Astrocyte (in vitro differentiated cells and primary cell): ENCODE results near the gene SH3RF2. TPM values are rescaled to one million over a fixed set of nuclear protein-coding genes. Genes with fewer than 3 reads are reported as not detected.
A peak's percentile ranks its signal among the peaks of the same experiment; 100 is the strongest.
"Not testable (repeated sequence)": the region's sequence is repeated elsewhere in the genome, so short reads cannot be mapped to it uniquely, and the experiment has no call there.

ENCODE experiments used
- DNase-seq: peaks from one replicate; pipeline ENCODE4 v3.0.0-alpha.2; 2010; ENCODE audit warnings: low read depth
- FAIRE-seq: peaks from 2 replicates; lab custom pipeline; 2011; peaks lifted over from hg19 to GRCh38; lab: Jason Lieb, UNC
- H2AFZ ChIP-seq: 2 replicates; pipeline ENCODE4 v1.6.0; 2012; ENCODE audit warnings: low read depth, low read length, inconsistent platforms
- H3K27ac ChIP-seq: 2 replicates; pipeline ENCODE4 v1.5.1; 2011; ENCODE audit warnings: low read depth, low read length, inconsistent platforms
- H3K27me3 ChIP-seq: 2 replicates; pipeline ENCODE4 v1.6.0; 2011; ENCODE audit warnings: low read length, inconsistent platforms; ENCODE audit not compliant: insufficient read depth
- H3K36me3 ChIP-seq: 2 replicates; pipeline ENCODE4 v1.5.1; 2011; ENCODE audit warnings: low read length, inconsistent platforms; ENCODE audit not compliant: insufficient read depth
- H3K4me1 ChIP-seq: 2 replicates; pipeline ENCODE4 v1.5.1; 2011; ENCODE audit warnings: low read length, inconsistent platforms; ENCODE audit not compliant: insufficient read depth
- H3K4me2 ChIP-seq: 2 replicates; pipeline ENCODE4 v1.6.0; 2012; ENCODE audit warnings: low read length, inconsistent platforms
- H3K4me3 ChIP-seq: 2 replicates; pipeline ENCODE4 v1.5.1; 2011; ENCODE audit warnings: low read depth, mild to moderate bottlenecking, low read length, inconsistent platforms; ENCODE audit not compliant: insufficient read depth
- H3K79me2 ChIP-seq: 2 replicates; pipeline ENCODE4 v1.6.0; 2012; ENCODE audit warnings: mild to moderate bottlenecking, low read length, inconsistent platforms; ENCODE audit not compliant: insufficient read depth
- H3K9ac ChIP-seq: 2 replicates; pipeline ENCODE4 v1.6.0; 2012; ENCODE audit warnings: mild to moderate bottlenecking, low read length, inconsistent platforms
- H3K9me3 ChIP-seq: 2 replicates; pipeline ENCODE4 v1.5.1; 2012; ENCODE audit warnings: low read depth, mild to moderate bottlenecking, low read length, inconsistent platforms; ENCODE audit not compliant: insufficient read depth
- H4K20me1 ChIP-seq: 2 replicates; pipeline ENCODE4 v1.6.0; 2012; ENCODE audit warnings: low read length, inconsistent platforms; ENCODE audit not compliant: insufficient read depth
- H3K27ac Mint-ChIP-seq: one replicate; pipeline ENCODE4 v1.8.0; 2021; ENCODE audit warnings: mild to moderate bottlenecking, mixed read lengths; ENCODE audit not compliant: unreplicated experiment
- H3K27me3 Mint-ChIP-seq: one replicate; pipeline ENCODE4 v1.8.0; 2021; ENCODE audit warnings: low read depth, mixed read lengths; ENCODE audit not compliant: unreplicated experiment
- H3K36me3 Mint-ChIP-seq: one replicate; pipeline ENCODE4 v1.8.0; 2021; ENCODE audit warnings: low read depth, mixed read lengths; ENCODE audit not compliant: unreplicated experiment
- H3K4me1 Mint-ChIP-seq: one replicate; pipeline ENCODE4 v1.8.0; 2021; ENCODE audit warnings: low read depth, mixed read lengths; ENCODE audit not compliant: unreplicated experiment
- H3K4me3 Mint-ChIP-seq: one replicate; pipeline ENCODE4 v1.8.0; 2021; ENCODE audit warnings: mild to moderate bottlenecking, moderate library complexity, mixed read lengths; ENCODE audit not compliant: unreplicated experiment
- H3K9me3 Mint-ChIP-seq: one replicate; pipeline ENCODE4 v1.8.0; 2021; ENCODE audit warnings: mild to moderate bottlenecking, mixed read lengths; ENCODE audit not compliant: unreplicated experiment
- CTCF ChIP-seq: IDR thresholded peaks from 2 replicates; pipeline ENCODE4 v1.5.1; 2011; ENCODE audit warnings: low read depth, mild to moderate bottlenecking, inconsistent platforms, low read length, moderate library complexity; ENCODE audit not compliant: insufficient read depth
- EZH2 ChIP-seq: IDR thresholded peaks from 2 replicates; pipeline ENCODE4 v1.6.1; 2012; ENCODE audit warnings: mild to moderate bottlenecking, low read length, inconsistent platforms; ENCODE audit not compliant: insufficient read depth
- total RNA-seq: library from RNA; stranded (reverse); gene quantifications from 2 replicates; pipeline ENCODE4 v1.2.1, GENCODE V29; 2021

The SH3RF2 gene
- total RNA-seq, 1 donor from 2014 or later, result 12.3 TPM

GRCh38 chr5:145962001-145962400 is 25.6 kb downstream of the SH3RF2 start:
- Histone ChIP-seq H2AFZ (no peak overlapping the region), H3K4me2 (no peak overlapping the region), H4K20me1 (no peaks in the 10 kb centered on the region), H3K4me1 (peaks cover 14% of the 10 kb centered on the region), H3K27ac (peak overlapping the region; percentile 10), H3K4me3 (no peak overlapping the region), H3K79me2 (peaks cover 18% of the 10 kb centered on the region), H3K36me3 (no peaks in the 10 kb centered on the region), H3K27me3 (no peaks in the 10 kb centered on the region), H3K9ac (no peak overlapping the region), H3K9me3 (no peaks in the 10 kb centered on the region)
- no peak for TF ChIP-seq EZH2
- no peak for TF ChIP-seq CTCF
- H3K36me3 Mint-ChIP-seq, result no peaks in the 10 kb centered on the region
- H3K9me3 Mint-ChIP-seq, result no peaks in the 10 kb centered on the region
- peaks cover 25% of the 10 kb centered on the region for H3K4me1 Mint-ChIP-seq
- DNase-seq, result no peak
- no peak overlapping the region for H3K27ac Mint-ChIP-seq
- no peaks in the 10 kb centered on the region for H3K27me3 Mint-ChIP-seq
- no peak overlapping the region for H3K4me3 Mint-ChIP-seq
- FAIRE-seq, result no peak

- H3K27me3 Mint-ChIP-seq, H3K4me3 Mint-ChIP-seq, H3K9me3 ChIP-seq, H3K79me2 ChIP-seq, H3K27ac ChIP-seq, H3K36me3 ChIP-seq, H3K27ac Mint-ChIP-seq, H2AFZ ChIP-seq, H3K4me3 ChIP-seq, FAIRE-seq, H3K27me3 ChIP-seq, H3K9me3 Mint-ChIP-seq, H4K20me1 ChIP-seq, DNase-seq, H3K36me3 Mint-ChIP-seq, H3K9ac ChIP-seq, H3K4me2 ChIP-seq: not testable (repeated sequence)
- peaks cover 14% of the 10 kb centered on the region for H3K4me1 ChIP-seq
- H3K4me1 Mint-ChIP-seq, result peaks cover 25% of the 10 kb centered on the region
Measured at GRCh38 chr5:145964008-145964407, 27.6 kb downstream of the SH3RF2 start.

- TF ChIP-seq EZH2 (no peak), CTCF (no peak)
- Histone ChIP-seq H3K9ac (no peak overlapping the region), H4K20me1 (no peaks in the 10 kb centered on the region), H2AFZ (no peak overlapping the region), H3K36me3 (no peaks in the 10 kb centered on the region), H3K4me3 (no peak overlapping the region), H3K4me2 (no peak overlapping the region), H3K79me2 (peaks cover 4% of the 10 kb centered on the region), H3K9me3 (no peaks in the 10 kb centered on the region), H3K4me1 (peaks cover 8% of the 10 kb centered on the region), H3K27ac (no peak overlapping the region), H3K27me3 (no peaks in the 10 kb centered on the region)
- Mint-ChIP-seq H3K36me3 (no peaks in the 10 kb centered on the region), H3K27ac (no peak overlapping the region), H3K27me3 (no peaks in the 10 kb centered on the region), H3K9me3 (no peaks in the 10 kb centered on the region), H3K4me1 (peaks cover 17% of the 10 kb centered on the region), H3K4me3 (no peak overlapping the region)
- FAIRE-seq (no peak), DNase-seq (no peak)
Measured at GRCh38 chr5:145965804-145966203, 29.4 kb downstream of the SH3RF2 start.
